Melanocyte of skin (primary cell): ENCODE measurements around the gene ACAT1. TPM values are rescaled to one million over a fixed set of nuclear protein-coding genes. Genes with fewer than 3 reads are reported as not detected.

Experiments
- small RNA-seq, 2 donors: library from RNA; depleted of rRNA; stranded (forward); fragments of <200 nt; gene quantifications; one replicate each; pipeline ENCODE3, GENCODE V24; 2012
- total RNA-seq, 2 donors: library from RNA; depleted of rRNA; stranded (reverse); fragments of >200 nt; gene quantifications; 2 replicates each; pipeline ENCODE4 v1.2.3, GENCODE V29; 2012

ACAT1 gene
- 10 to 100 TPM; 75.4 to 75.9 TPM for total RNA-seq

DNA sequence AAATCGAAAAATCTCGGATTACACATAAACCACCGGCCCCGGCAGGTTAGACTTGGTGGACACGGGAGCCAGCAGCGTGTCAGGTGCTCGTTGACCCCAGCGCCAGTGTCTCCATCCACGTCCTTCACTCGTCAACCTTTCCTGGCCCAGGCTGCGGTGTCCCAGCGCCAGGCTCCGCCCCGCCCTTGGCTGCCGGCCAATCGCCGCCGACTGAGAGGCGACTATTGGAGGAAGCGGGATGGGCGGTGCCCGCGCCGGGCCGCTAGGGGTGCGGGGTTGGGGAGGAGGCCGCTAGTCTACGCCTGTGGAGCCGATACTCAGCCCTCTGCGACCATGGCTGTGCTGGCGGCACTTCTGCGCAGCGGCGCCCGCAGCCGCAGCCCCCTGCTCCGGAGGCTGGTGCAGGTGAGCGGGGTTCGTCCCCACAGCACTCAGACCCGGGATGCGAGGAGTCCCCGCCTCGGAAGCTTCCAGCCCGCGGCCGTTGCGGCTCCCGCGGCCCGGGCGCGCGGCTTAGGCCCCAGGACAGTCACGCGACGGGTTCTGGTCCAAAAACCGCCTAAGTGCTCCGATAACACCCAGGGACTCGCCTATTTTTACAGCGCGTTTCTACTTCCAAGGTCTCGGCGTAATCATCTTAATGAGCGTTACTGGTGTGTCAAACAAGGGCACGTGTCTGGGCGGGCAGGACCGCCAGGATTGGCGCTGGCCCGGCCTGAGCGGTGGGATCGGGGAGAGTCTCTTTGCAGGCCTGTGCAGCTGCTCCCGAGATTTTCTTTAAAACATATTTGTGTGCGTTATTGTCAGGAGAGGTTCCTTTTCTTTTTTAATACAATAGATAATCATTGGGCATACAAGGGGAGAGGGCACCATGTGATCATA, at the start of gene ACAT1:
TSS of gene ACAT1 (plus strand) at position 294 of the 882 bp plus-strand sequence. CDS start at position 334, 40 bp downstream.

Small RNA genes lying within 50 kb of the gene (small RNA-seq; reads per million reads assigned to genes)
- gene RF00019, result 0 reads per million in 2 donors

Other genes with a start within 250 kb of the ACAT1 start
- 1 to 10 TPM in 1 of 2 donors, under 1 TPM in 1; 0.69 to 2.3 TPM for gene RAB39A, start 193.1 kb upstream of the ACAT1 start, total RNA-seq
- 10 to 100 TPM; 27.5 to 31.3 TPM for gene CUL5, start 112.7 kb upstream of the ACAT1 start, total RNA-seq
- gene NPAT, start 101.1 kb downstream of the ACAT1 start, total RNA-seq, result 10 to 100 TPM; 30.3 to 69.3 TPM
- gene ATM, start 101.5 kb downstream of the ACAT1 start, total RNA-seq, result 100 to 1,000 TPM; 248 to 284 TPM